ENCODE results near the gene MYO10. TPM values are rescaled to one million over a fixed set of nuclear protein-coding genes. Genes with fewer than 3 reads are reported as not detected.

The MYO10 gene
- total RNA-seq, 1 donor from 2014 or later, result 80.2 TPM

- Mint-ChIP-seq H3K27ac (ENCODE audit: unreplicated experiment) (no peak overlapping the region), H3K9me3 (ENCODE audit: unreplicated experiment) (no peaks in the 10 kb centered on the region), H3K4me3 (ENCODE audit: unreplicated experiment) (no peak overlapping the region), H3K36me3 (ENCODE audit: low read depth, unreplicated experiment) (peaks cover 18% of the 10 kb centered on the region), H3K27me3 (ENCODE audit: low read depth, unreplicated experiment) (no peaks in the 10 kb centered on the region), H3K4me1 (ENCODE audit: low read depth, unreplicated experiment) (no peaks in the 10 kb centered on the region)
- Histone ChIP-seq H3K9ac (ENCODE audit: low read length) (no peak overlapping the region), H3K4me3 (ENCODE audit: insufficient read depth, low read depth, low read length) (no peak overlapping the region), H3K79me2 (ENCODE audit: insufficient read depth, low read length) (peaks cover 7% of the 10 kb centered on the region), H3K4me2 (ENCODE audit: low read length) (no peak overlapping the region), H3K27ac (ENCODE audit: low read depth, low read length) (no peak overlapping the region), H2AFZ (ENCODE audit: low read depth, low read length) (no peak overlapping the region), H3K4me1 (ENCODE audit: insufficient read depth, low read length) (no peaks in the 10 kb centered on the region), H3K27me3 (ENCODE audit: insufficient read depth, low read length) (no peaks in the 10 kb centered on the region), H3K36me3 (ENCODE audit: insufficient read depth, low read length) (peaks cover 73% of the 10 kb centered on the region), H4K20me1 (ENCODE audit: insufficient read depth, low read length) (peaks cover 7% of the 10 kb centered on the region), H3K9me3 (ENCODE audit: insufficient read depth, low read depth, low read length) (no peaks in the 10 kb centered on the region)
- DNase-seq (ENCODE audit: low read depth) (no peak), FAIRE-seq (no peak)
- TF ChIP-seq CTCF (IDR thresholded peaks at IDR 0.05; ENCODE audit: insufficient read depth, low read depth, low read length) (no peak), EZH2 (IDR thresholded peaks at IDR 0.05; ENCODE audit: insufficient read depth, low read length) (no peak)
Observed at GRCh38 chr5:16679190-16679589, 256.9 kb downstream of the MYO10 start.

GRCh38 chr5:16675806-16676205, 260.3 kb downstream of the MYO10 start:
- H4K20me1 ChIP-seq (ENCODE audit: insufficient read depth, low read length), result peaks cover 18% of the 10 kb centered on the region
- TF ChIP-seq EZH2 (IDR thresholded peaks at IDR 0.05; ENCODE audit: insufficient read depth, low read length) (no peak), CTCF (IDR thresholded peaks at IDR 0.05; ENCODE audit: insufficient read depth, low read depth, low read length) (no peak)
- H3K9ac ChIP-seq (ENCODE audit: low read length), result no peak overlapping the region
- no peaks in the 10 kb centered on the region for H3K4me1 ChIP-seq (ENCODE audit: insufficient read depth, low read length)
- FAIRE-seq (no peak), DNase-seq (ENCODE audit: low read depth) (no peak)
- no peak overlapping the region for H3K4me3 Mint-ChIP-seq (ENCODE audit: unreplicated experiment)
- no peak overlapping the region for H3K27ac ChIP-seq (ENCODE audit: low read depth, low read length)
- no peaks in the 10 kb centered on the region for H3K9me3 Mint-ChIP-seq (ENCODE audit: unreplicated experiment)
- H3K36me3 ChIP-seq (ENCODE audit: insufficient read depth, low read length), result peaks cover 78% of the 10 kb centered on the region
- H3K4me1 Mint-ChIP-seq (ENCODE audit: low read depth, unreplicated experiment), result no peaks in the 10 kb centered on the region
- no peaks in the 10 kb centered on the region for H3K9me3 ChIP-seq (ENCODE audit: insufficient read depth, low read depth, low read length)
- peaks cover 19% of the 10 kb centered on the region for H3K36me3 Mint-ChIP-seq (ENCODE audit: low read depth, unreplicated experiment)
- H3K4me3 ChIP-seq (ENCODE audit: insufficient read depth, low read depth, low read length), result no peak overlapping the region
- no peak overlapping the region for H3K4me2 ChIP-seq (ENCODE audit: low read length)
- no peaks in the 10 kb centered on the region for H3K27me3 ChIP-seq (ENCODE audit: insufficient read depth, low read length)
- H3K27ac Mint-ChIP-seq (ENCODE audit: unreplicated experiment), result no peak overlapping the region
- no peaks in the 10 kb centered on the region for H3K27me3 Mint-ChIP-seq (ENCODE audit: low read depth, unreplicated experiment)
- H3K79me2 ChIP-seq (ENCODE audit: insufficient read depth, low read length), result peaks cover 7% of the 10 kb centered on the region
- H2AFZ ChIP-seq (ENCODE audit: low read depth, low read length), result no peak overlapping the region

GRCh38 chr5:16674750-16675149, 261.3 kb downstream of the MYO10 start:
- no peaks in the 10 kb centered on the region for H3K27me3 ChIP-seq (ENCODE audit: insufficient read depth, low read length)
- H3K27ac ChIP-seq (ENCODE audit: low read depth, low read length), result no peak overlapping the region
- peaks cover 71% of the 10 kb centered on the region for H3K36me3 ChIP-seq (ENCODE audit: insufficient read depth, low read length)
- no peak overlapping the region for H3K4me3 ChIP-seq (ENCODE audit: insufficient read depth, low read depth, low read length)
- no peaks in the 10 kb centered on the region for H3K27me3 Mint-ChIP-seq (ENCODE audit: low read depth, unreplicated experiment)
- peaks cover 19% of the 10 kb centered on the region for H3K36me3 Mint-ChIP-seq (ENCODE audit: low read depth, unreplicated experiment)
- H3K9me3 ChIP-seq (ENCODE audit: insufficient read depth, low read depth, low read length), result no peaks in the 10 kb centered on the region
- no peak overlapping the region for H3K4me2 ChIP-seq (ENCODE audit: low read length)
- no peaks in the 10 kb centered on the region for H3K4me1 Mint-ChIP-seq (ENCODE audit: low read depth, unreplicated experiment)
- H4K20me1 ChIP-seq (ENCODE audit: insufficient read depth, low read length), result peaks cover 26% of the 10 kb centered on the region
- H3K9ac ChIP-seq (ENCODE audit: low read length), result no peak overlapping the region
- no peaks in the 10 kb centered on the region for H3K4me1 ChIP-seq (ENCODE audit: insufficient read depth, low read length)
- no peaks in the 10 kb centered on the region for H3K9me3 Mint-ChIP-seq (ENCODE audit: unreplicated experiment)
- no peak overlapping the region for H3K4me3 Mint-ChIP-seq (ENCODE audit: unreplicated experiment)
- H2AFZ ChIP-seq (ENCODE audit: low read depth, low read length), result no peak overlapping the region
- no peak overlapping the region for H3K27ac Mint-ChIP-seq (ENCODE audit: unreplicated experiment)
- FAIRE-seq (no peak), DNase-seq (ENCODE audit: low read depth) (no peak)
- TF ChIP-seq EZH2 (IDR thresholded peaks at IDR 0.05; ENCODE audit: insufficient read depth, low read length) (no peak), CTCF (IDR thresholded peaks at IDR 0.05; ENCODE audit: insufficient read depth, low read depth, low read length) (no peak)
- peaks cover 4% of the 10 kb centered on the region for H3K79me2 ChIP-seq (ENCODE audit: insufficient read depth, low read length)
